NB4 (cell line): ENCODE measurements around the gene EZH2.

Experiments
- POLR2A ChIP-seq: IDR thresholded peaks from 2 replicates; pipeline ENCODE4 v1.6.1; 2011; ENCODE audit warnings: mild to moderate bottlenecking; ENCODE audit not compliant: insufficient read length; ENCODE audit errors: extremely low read depth
- TF ChIP-seq, protein P1 (sequence below): IDR thresholded peaks from one replicate; pipeline ENCODE4 v1.5.1; 2012; ENCODE audit warnings: low read depth, low read length
- TF ChIP-seq, protein P2 (sequence below): IDR thresholded peaks from 2 replicates; pipeline ENCODE4 v1.6.1; 2011; ENCODE audit warnings: low read depth, low read length

DNA sequence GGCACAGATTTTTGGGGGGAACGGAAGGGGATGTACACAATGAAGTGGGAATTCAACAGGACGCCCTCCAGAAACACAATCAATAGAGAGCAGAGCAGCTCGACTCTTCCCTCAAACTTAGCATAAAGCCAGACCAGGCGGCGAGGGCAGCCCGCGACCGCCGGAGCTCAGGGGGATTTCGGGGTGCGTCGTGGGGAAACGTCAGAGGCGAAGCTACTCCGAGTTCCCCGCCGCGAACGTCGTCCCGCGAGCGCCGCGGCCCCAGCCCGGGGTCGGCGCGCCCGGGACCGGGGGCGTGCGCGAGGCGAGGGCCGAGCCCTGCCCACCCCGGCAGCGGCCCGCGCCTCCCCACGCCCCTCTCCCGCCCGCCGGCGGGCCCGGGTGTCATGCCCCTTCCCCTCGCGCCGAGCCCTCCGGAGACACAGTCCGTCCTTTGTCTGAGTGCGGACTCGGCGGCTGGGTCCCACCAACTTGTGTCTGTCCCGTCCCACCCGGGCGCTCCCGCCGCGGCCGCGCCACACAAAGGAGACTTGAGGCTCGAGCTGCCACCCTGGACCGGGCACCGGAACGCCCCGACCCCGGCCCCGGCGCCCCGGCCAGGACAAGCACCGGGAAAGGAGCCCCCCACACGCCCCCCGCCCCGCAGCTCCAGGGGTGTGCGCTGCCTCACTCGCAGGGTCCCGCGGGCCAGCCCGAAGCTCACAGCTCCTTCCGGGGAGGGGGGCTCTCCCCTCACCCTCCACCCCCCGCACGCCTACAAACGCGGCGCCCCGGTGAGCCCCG is 634 bp downstream of the EZH2 start:
- TF ChIP-seq, protein P1, sequence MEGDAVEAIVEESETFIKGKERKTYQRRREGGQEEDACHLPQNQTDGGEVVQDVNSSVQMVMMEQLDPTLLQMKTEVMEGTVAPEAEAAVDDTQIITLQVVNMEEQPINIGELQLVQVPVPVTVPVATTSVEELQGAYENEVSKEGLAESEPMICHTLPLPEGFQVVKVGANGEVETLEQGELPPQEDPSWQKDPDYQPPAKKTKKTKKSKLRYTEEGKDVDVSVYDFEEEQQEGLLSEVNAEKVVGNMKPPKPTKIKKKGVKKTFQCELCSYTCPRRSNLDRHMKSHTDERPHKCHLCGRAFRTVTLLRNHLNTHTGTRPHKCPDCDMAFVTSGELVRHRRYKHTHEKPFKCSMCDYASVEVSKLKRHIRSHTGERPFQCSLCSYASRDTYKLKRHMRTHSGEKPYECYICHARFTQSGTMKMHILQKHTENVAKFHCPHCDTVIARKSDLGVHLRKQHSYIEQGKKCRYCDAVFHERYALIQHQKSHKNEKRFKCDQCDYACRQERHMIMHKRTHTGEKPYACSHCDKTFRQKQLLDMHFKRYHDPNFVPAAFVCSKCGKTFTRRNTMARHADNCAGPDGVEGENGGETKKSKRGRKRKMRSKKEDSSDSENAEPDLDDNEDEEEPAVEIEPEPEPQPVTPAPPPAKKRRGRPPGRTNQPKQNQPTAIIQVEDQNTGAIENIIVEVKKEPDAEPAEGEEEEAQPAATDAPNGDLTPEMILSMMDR: no peak
- no peak for TF ChIP-seq POLR2A
- TF ChIP-seq, protein P2, sequence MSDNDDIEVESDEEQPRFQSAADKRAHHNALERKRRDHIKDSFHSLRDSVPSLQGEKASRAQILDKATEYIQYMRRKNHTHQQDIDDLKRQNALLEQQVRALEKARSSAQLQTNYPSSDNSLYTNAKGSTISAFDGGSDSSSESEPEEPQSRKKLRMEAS: no peak
